ENCODE results near the gene AUNIP. TPM values are rescaled to one million over a fixed set of nuclear protein-coding genes. Genes with fewer than 3 reads are reported as not detected.

AUNIP gene
- total and polyA plus RNA-seq, 2 donors (not counting 3 experiments of a cell fraction or from before 2014, with no cell fraction given), result 1.8 to 4.5 TPM

- DNase-seq (ENCODE audit: low read depth, low spot score) (no peak), FAIRE-seq (no peak)
- Histone ChIP-seq H2AFZ (ENCODE audit: low read depth, low read length) (no peak overlapping the region), H3K27me3 (ENCODE audit: control insufficient read depth in 2 of 2, insufficient read depth in 2 of 2, low read length in 2 of 2) (no peaks in the 10 kb centered on the region), H3K9me1 (replicated peaks; ENCODE audit: control insufficient read depth, extremely low read depth, insufficient read depth, low read length) (no peaks in the 10 kb centered on the region), H3K79me2 (ENCODE audit: control insufficient read depth, insufficient read depth, low read length) (no peaks in the 10 kb centered on the region), H4K20me1 (replicated peaks; ENCODE audit: control insufficient read depth, extremely low read depth, insufficient read depth, low read length) (no peaks in the 10 kb centered on the region), H3K36me3 (ENCODE audit: control insufficient read depth in 2 of 2, extremely low read depth in 1 of 2, insufficient read depth in 2 of 2, low read length in 2 of 2) (no peaks in the 10 kb centered on the region), H3K4me2 (ENCODE audit: insufficient read depth, low read length) (no peak overlapping the region), H3K27ac (ENCODE audit: insufficient read depth, low read depth, low read length) (no peak overlapping the region), H3K4me1 (ENCODE audit: control insufficient read depth, extremely low read depth, insufficient read depth, low read length) (peaks cover 15% of the 10 kb centered on the region), H3K4me3 (replicated peaks in 1 of 3; ENCODE audit: insufficient read depth in 1 of 3, low read depth in 1 of 3, low read length in 3 of 3) (no peak overlapping the region), H3K9me3 (replicated peaks; ENCODE audit: control insufficient read depth, insufficient read depth, low read length) (no peaks in the 10 kb centered on the region), H3K9ac (replicated peaks; ENCODE audit: extremely low read depth, insufficient read depth, low read length) (no peak overlapping the region)
- BruUV-seq (replicated peaks), result no TSS peak
- dilution Hi-C loops (cut with MboI; ENCODE audit: extremely low pct_ligation_motif_present, low sequenced_read_pairs) (no loop called here), intact Hi-C loops (cut with micrococcal nuclease) (no loop called here)
- POLR2A ChIA-PET, result interaction anchor here (0.6 kb wide), 1 partner anchor 655 kb away, joined by 3 read pairs; no protein-coding TSS in a partner anchor
- CTCF ChIA-PET, result no interaction called here
- no peak for TF ChIP-seq GATA2 (IDR thresholded peaks at IDR 0.05; ENCODE audit: insufficient read depth, insufficient read length, low read depth, low read length)
- TF ChIP-seq JUN (IDR thresholded peaks at IDR 0.05; ENCODE audit: borderline replicate concordance, insufficient read depth, insufficient read length, low read depth), result no peak
Measured at GRCh38 chr1:25869909-25870606, 10.8 kb upstream of the AUNIP start.

- ChIA-PET POLR2A (no interaction called here), CTCF (no interaction called here)
- Histone ChIP-seq H3K27ac (ENCODE audit: insufficient read depth, low read depth, low read length) (no peak overlapping the region), H3K79me2 (ENCODE audit: control insufficient read depth, insufficient read depth, low read length) (no peaks in the 10 kb centered on the region), H3K9me3 (replicated peaks; ENCODE audit: control insufficient read depth, insufficient read depth, low read length) (no peaks in the 10 kb centered on the region), H3K4me3 (replicated peaks in 1 of 3; ENCODE audit: insufficient read depth in 1 of 3, low read depth in 1 of 3, low read length in 3 of 3) (no peak overlapping the region), H3K4me2 (ENCODE audit: insufficient read depth, low read length) (no peak overlapping the region), H3K4me1 (ENCODE audit: control insufficient read depth, extremely low read depth, insufficient read depth, low read length) (peaks cover 9% of the 10 kb centered on the region), H3K9ac (replicated peaks; ENCODE audit: extremely low read depth, insufficient read depth, low read length) (no peak overlapping the region), H3K27me3 (ENCODE audit: control insufficient read depth in 2 of 2, insufficient read depth in 2 of 2, low read length in 2 of 2) (no peaks in the 10 kb centered on the region), H4K20me1 (replicated peaks; ENCODE audit: control insufficient read depth, extremely low read depth, insufficient read depth, low read length) (no peaks in the 10 kb centered on the region), H3K36me3 (ENCODE audit: control insufficient read depth in 2 of 2, extremely low read depth in 1 of 2, insufficient read depth in 2 of 2, low read length in 2 of 2) (peaks cover 0 to 7% of the 10 kb centered on the region in 2 experiments), H2AFZ (ENCODE audit: low read depth, low read length) (no peak overlapping the region), H3K9me1 (replicated peaks; ENCODE audit: control insufficient read depth, extremely low read depth, insufficient read depth, low read length) (no peaks in the 10 kb centered on the region)
- TF ChIP-seq CTCF (IDR thresholded peaks at IDR 0.05; ENCODE audit: extremely low read depth in 1 of 2, insufficient read depth in 1 of 2, low read depth in 1 of 2, low read length in 2 of 2) (no peak), GATA2 (IDR thresholded peaks at IDR 0.05; ENCODE audit: insufficient read depth, insufficient read length, low read depth, low read length) (no peak), MAX (IDR thresholded peaks at IDR 0.05; ENCODE audit: insufficient read depth, insufficient read length) (no peak), POLR2A (IDR thresholded peaks at IDR 0.05; ENCODE audit: low read depth, low read length) (no peak)
- intact Hi-C loops (cut with micrococcal nuclease), result no loop called here
- no peak for FAIRE-seq
- BruUV-seq (replicated peaks), result no TSS peak
- DNase-seq (ENCODE audit: low read depth, low spot score), result no peak
- dilution Hi-C loops (cut with MboI; ENCODE audit: extremely low pct_ligation_motif_present, low sequenced_read_pairs), result no loop called here
Measured at GRCh38 chr1:25867210-25867991, 8.1 kb upstream of the AUNIP start.
